ENCODE measurements around the gene DIPK1B.
"Not testable (repeated sequence)": the region's sequence is repeated elsewhere in the genome, so short reads cannot be mapped to it uniquely, and the experiment has no call there.

Gene DIPK1B

GRCh38 chr9:136755302-136756133, 43.1 kb downstream of the DIPK1B start:
- not testable (repeated sequence) for DNase-seq

GRCh38 chr9:136756134-136756438, 43.7 kb downstream of the DIPK1B start:
- no peak for DNase-seq

- no peak for DNase-seq
Measured at GRCh38 chr9:136756836-136757235, 44.5 kb downstream of the DIPK1B start.

- no peak for DNase-seq
Measured at GRCh38 chr9:136757328-136757727, 45.0 kb downstream of the DIPK1B start.

- DNase-seq, result no peak
Measured at GRCh38 chr9:136757751-136758140, 45.4 kb downstream of the DIPK1B start.

- no peak for DNase-seq
Measured at GRCh38 chr9:136759001-136759400, 46.6 kb downstream of the DIPK1B start.

GRCh38 chr9:136759436-136760325, 47.3 kb downstream of the DIPK1B start:
- no peak for DNase-seq

- no peak for DNase-seq
Measured at GRCh38 chr9:136760424-136760823, 48.1 kb downstream of the DIPK1B start.

- DNase-seq, result not testable (repeated sequence)
Measured at GRCh38 chr9:136760834-136761544, 48.6 kb downstream of the DIPK1B start.

GRCh38 chr9:136761545-136761981, 49.2 kb downstream of the DIPK1B start:
- DNase-seq, result no peak

GRCh38 chr9:136762221-136762691, 49.9 kb downstream of the DIPK1B start:
- no peak for DNase-seq

GRCh38 chr9:136762915-136763648, 50.7 kb downstream of the DIPK1B start:
- DNase-seq, result peak; percentile 33 to 47

GRCh38 chr9:136763649-136764035, 51.3 kb downstream of the DIPK1B start:
- no peak for DNase-seq

GRCh38 chr9:136764301-136764891, 52.0 kb downstream of the DIPK1B start, which contains the start of gene LCN15:
TSS of gene LCN15 (minus strand) at chr9:136764518. CDS start at chr9:136764488, 30 bp downstream.
- DNase-seq, result no peak

- no peak for DNase-seq
Measured at GRCh38 chr9:136765041-136765440, 52.7 kb downstream of the DIPK1B start.

- not testable (repeated sequence) for DNase-seq
Measured at GRCh38 chr9:136765745-136766409, 53.5 kb downstream of the DIPK1B start.

- peak; percentile 30 to 35 for DNase-seq
Measured at GRCh38 chr9:136766410-136767120, 54.2 kb downstream of the DIPK1B start.

- DNase-seq, result peak; percentile 46 to 51
Measured at GRCh38 chr9:136769710-136770191, 57.4 kb downstream of the DIPK1B start.

GRCh38 chr9:136771907-136772415, 59.6 kb downstream of the DIPK1B start:
- no peak for DNase-seq

- no peak for DNase-seq
Measured at GRCh38 chr9:136773386-136774044, 61.1 kb downstream of the DIPK1B start.
